GM21360 (cell line): Measurements from ENCODE around the gene FKBP5.
"Not testable (repeated sequence)": the region's sequence is repeated elsewhere in the genome, so short reads cannot be mapped to it uniquely, and the experiment has no call there.

Source experiments
- ATAC-seq: cut with Tn5 transposase; IDR thresholded peaks from one replicate; pipeline ENCODE4 v1.9.1; 2021; ENCODE audit warnings: mild to moderate bottlenecking, moderate library complexity; ENCODE audit not compliant: unreplicated experiment

The FKBP5 gene

GRCh38 chr6:35592178-35592577 is 96.5 kb downstream of the FKBP5 start:
- ATAC-seq: no peak

DNA sequence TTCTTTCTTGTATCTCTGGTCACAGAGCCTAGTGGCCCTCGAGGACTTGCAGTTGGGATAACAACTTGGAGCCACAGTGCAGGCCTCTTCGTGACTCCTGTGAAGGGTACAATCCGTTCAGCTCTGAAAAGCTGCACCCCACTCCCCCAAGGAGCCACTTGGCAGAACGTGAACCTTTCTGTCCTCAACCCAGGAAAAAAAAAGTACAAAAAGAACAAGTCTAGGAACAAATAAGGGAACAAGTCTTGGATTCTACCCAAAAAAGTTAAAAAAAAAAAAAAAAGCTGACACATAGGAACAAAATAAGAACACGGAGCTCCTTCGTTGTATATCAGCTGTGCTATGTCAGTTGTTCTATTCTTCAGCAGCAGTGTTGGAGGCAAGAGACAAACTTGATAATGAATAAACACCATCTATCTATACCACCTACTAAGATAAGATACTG is 98.1 kb downstream of the FKBP5 start:
- no peak for ATAC-seq

- no peak for ATAC-seq
Measured at GRCh38 chr6:35589904-35590303, 98.8 kb downstream of the FKBP5 start.

- no peak for ATAC-seq
Measured at GRCh38 chr6:35589201-35589739, 99.4 kb downstream of the FKBP5 start.

GRCh38 chr6:35587167-35587566 is 101.5 kb downstream of the FKBP5 start:
- ATAC-seq: no peak

- no peak for ATAC-seq
Measured at GRCh38 chr6:35586542-35586941, 102.2 kb downstream of the FKBP5 start.

GRCh38 chr6:35585658-35586057 is 103.1 kb downstream of the FKBP5 start:
- no peak for ATAC-seq

- no peak for ATAC-seq
Measured at GRCh38 chr6:35583893-35584688, 104.6 kb downstream of the FKBP5 start.

- ATAC-seq: no peak
Measured at GRCh38 chr6:35582315-35582714, 106.4 kb downstream of the FKBP5 start.

- no peak for ATAC-seq
Measured at GRCh38 chr6:35581633-35582032, 107.1 kb downstream of the FKBP5 start.

DNA sequence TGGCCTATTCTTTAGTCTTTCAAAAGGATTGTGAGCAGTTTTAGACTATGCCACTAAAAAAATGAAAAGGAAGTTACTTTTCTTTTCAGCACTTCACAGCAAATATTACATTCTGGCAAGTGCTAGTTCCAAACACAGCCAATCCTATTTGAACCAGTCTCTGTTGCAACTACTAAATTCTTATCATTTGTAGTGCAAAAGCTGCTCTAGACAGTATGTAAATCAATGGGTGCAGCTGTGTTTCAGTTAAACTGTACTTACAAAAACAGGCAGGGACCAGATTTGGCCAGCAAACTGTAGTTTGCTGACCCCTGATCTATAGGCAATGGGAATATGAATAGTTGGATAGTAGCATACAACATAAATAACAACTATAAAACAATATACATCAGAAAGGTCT is 107.9 kb downstream of the FKBP5 start:
- no peak for ATAC-seq

DNA sequence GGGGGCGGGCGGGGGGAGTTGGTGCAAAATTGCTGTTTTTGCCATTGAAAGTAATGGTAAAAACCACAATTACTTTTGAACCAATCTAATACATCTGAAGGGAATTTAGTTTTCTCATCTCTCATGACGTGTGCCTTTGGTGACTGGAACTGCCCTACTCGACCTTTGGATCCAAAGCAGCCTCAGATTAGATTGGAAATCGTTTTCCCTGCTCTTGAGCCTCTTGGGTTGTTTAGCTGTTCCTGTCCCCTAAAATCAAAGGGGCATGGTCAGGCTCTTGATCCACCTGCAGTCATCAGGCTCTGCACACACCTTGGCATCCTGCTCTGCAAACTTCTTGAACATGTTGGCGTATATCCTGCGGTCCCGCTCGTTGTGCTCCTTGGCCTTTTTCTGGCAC is 112.0 kb downstream of the FKBP5 start:
- no peak for ATAC-seq

DNA sequence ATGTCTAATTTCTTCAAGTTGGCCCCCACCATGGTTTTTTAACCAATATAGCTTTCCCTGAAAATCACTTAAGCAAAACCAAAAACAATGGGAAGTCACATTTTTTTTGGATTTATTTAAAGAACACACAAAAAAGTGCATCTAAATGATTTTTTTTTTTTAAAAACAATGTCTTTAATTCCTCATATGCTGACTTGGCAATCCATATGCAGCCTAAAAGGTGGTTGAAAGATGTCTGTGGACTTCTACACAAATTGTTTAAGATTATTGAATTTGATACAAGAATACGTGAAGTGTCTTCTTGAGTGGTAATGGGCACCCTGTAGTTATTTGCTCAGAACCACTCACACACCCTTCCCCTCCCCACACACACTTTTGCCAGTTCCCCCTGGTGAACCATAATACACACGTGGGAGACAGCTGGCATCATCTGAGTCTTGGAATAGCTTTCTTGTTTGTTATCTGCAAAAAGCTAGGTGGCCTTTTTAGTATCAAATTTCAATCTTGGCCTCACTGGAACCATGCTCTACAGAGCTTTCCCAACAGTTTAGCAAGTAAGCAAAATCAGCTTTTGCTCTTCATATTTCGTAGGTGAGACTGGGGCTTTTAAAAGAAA is 115.1 kb downstream of the FKBP5 start:
- ATAC-seq: no peak

GRCh38 chr6:35570885-35571330 is 117.8 kb downstream of the FKBP5 start:
- not testable (repeated sequence) for ATAC-seq

GRCh38 chr6:35569011-35569461 is 119.7 kb downstream of the FKBP5 start:
- ATAC-seq: no peak

GRCh38 chr6:35566794-35567193 is 121.9 kb downstream of the FKBP5 start:
- no peak for ATAC-seq

- ATAC-seq: no peak
Measured at GRCh38 chr6:35564733-35565132, 124.0 kb downstream of the FKBP5 start.

DNA sequence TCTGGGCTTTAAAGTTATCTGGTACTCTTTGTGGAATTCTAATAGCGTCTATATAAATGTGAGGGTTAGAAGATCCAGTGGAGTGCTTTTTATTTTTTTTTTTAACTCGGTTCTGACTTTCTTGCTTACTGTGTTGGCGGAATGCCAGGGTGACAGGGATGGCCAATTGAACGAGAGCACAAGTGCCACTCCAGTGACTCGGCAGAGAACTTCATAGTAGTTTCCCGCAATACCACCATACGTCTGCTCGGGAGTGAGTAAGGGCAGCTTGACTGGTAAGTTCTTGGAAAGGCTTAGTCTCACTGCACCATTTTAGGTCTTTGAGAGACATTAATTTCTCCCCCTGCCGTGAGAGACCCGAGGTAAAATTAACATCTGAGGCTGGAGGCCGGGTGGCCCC is 126.7 kb downstream of the FKBP5 start:
- ATAC-seq: no peak

GRCh38 chr6:35561113-35561512 is 127.6 kb downstream of the FKBP5 start:
- no peak for ATAC-seq

DNA sequence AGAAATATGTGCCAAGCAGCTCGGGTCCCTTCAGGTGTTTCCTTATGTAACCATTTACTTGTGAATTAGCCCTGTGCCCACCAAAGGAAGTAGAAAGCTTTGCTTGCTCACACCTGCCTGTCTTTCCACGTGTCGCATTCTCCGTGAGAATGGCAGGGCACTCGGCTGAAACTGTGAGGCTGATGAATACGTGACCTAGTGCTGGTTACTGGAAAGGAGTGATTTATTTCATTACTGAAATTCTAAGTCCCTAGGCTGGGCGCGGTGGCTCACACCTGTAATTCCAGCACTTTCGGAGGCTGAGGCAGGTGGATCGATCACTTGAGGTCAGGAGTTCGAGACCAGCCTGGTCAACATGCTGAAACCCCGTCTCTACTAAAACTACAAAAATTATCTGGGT is 130.1 kb downstream of the FKBP5 start:
- no peak for ATAC-seq

GRCh38 chr6:35557239-35557638 is 131.5 kb downstream of the FKBP5 start:
- ATAC-seq: no peak

GRCh38 chr6:35554811-35555210 is 133.9 kb downstream of the FKBP5 start:
- no peak for ATAC-seq
